ENCODE results near the gene NLRP1. TPM values are rescaled to one million over a fixed set of nuclear protein-coding genes. Genes with fewer than 3 reads are reported as not detected.

Gene NLRP1
- total and polyA plus RNA-seq, 2 of the 13 experiments (the other 11 are each of a cell fraction or from before 2014, with no cell fraction given): 3.4 to 3.7 TPM

DNA sequence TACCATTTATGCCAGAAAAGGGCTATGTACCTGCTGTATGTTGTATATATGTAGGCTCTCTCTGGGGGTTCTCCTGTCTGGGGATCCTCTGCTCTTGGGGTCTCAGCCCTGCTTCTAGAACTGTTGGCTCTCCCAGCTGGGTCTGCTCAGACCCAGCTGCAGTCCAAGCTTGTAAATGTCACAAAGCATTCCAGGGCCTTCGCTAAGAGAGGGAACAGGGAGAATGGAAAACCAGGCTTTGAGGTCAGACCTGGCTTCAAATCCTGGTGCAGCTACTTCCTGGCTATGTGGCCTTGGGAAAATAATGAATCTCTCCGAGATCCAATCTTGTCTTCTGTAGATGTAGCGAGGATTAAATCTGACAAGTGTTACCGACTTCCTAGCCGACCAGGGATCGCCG lies 44.0 kb downstream of the NLRP1 start (continued):
- TF ChIP-seq, protein P1, sequence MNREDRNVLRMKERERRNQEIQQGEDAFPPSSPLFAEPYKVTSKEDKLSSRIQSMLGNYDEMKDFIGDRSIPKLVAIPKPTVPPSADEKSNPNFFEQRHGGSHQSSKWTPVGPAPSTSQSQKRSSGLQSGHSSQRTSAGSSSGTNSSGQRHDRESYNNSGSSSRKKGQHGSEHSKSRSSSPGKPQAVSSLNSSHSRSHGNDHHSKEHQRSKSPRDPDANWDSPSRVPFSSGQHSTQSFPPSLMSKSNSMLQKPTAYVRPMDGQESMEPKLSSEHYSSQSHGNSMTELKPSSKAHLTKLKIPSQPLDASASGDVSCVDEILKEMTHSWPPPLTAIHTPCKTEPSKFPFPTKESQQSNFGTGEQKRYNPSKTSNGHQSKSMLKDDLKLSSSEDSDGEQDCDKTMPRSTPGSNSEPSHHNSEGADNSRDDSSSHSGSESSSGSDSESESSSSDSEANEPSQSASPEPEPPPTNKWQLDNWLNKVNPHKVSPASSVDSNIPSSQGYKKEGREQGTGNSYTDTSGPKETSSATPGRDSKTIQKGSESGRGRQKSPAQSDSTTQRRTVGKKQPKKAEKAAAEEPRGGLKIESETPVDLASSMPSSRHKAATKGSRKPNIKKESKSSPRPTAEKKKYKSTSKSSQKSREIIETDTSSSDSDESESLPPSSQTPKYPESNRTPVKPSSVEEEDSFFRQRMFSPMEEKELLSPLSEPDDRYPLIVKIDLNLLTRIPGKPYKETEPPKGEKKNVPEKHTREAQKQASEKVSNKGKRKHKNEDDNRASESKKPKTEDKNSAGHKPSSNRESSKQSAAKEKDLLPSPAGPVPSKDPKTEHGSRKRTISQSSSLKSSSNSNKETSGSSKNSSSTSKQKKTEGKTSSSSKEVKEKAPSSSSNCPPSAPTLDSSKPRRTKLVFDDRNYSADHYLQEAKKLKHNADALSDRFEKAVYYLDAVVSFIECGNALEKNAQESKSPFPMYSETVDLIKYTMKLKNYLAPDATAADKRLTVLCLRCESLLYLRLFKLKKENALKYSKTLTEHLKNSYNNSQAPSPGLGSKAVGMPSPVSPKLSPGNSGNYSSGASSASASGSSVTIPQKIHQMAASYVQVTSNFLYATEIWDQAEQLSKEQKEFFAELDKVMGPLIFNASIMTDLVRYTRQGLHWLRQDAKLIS (CRISPR knock-in tag; IDR thresholded peaks at IDR 0.05): no peak
- TF ChIP-seq ARNT (IDR thresholded peaks at IDR 0.05) (no peak), SRSF1 (optimal IDR thresholded peaks at IDR 0.05; ENCODE audit: low read depth, low read length) (no peak)
- TF ChIP-seq, protein P2, sequence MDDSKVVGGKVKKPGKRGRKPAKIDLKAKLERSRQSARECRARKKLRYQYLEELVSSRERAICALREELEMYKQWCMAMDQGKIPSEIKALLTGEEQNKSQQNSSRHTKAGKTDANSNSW (CRISPR knock-in tag; IDR thresholded peaks at IDR 0.05; ENCODE audit: borderline replicate concordance): no peak

DNA sequence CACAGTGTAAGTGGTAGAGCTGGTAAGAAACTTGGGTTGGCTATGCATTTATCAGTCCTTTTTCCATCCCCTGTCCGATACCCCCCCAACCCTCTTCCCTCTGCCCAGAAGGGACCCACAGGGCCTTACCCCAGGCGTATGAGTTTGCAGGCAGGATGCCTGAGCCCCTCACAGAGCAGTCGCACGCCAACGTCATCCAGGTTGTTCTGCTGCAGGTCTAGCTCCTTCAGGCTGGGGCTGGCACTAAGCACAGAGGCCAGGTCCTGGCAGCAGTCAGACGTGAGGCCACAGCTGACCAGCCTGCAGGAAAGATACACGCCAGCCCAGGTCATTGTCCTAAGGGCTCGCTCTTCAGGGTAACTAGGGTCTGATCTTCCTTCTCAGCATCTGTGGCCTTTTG lies 45.0 kb downstream of the NLRP1 start:
- FAIRE-seq (no peak), DNase-seq (ENCODE audit: low spot score) (no peak), ATAC-seq (no peak)
- Histone ChIP-seq H2AFZ (ENCODE audit: low read length) (no peak overlapping the region), H3K79me2 (ENCODE audit: insufficient read depth, low read length) (no peaks in the 10 kb centered on the region), H3K9ac (ENCODE audit: insufficient read depth, low read depth, low read length) (no peak overlapping the region), H3K4me2 (ENCODE audit: low read depth, low read length) (no peak overlapping the region), H4K20me1 (ENCODE audit: insufficient read depth, low read length) (no peaks in the 10 kb centered on the region), H3K4me1 (ENCODE audit: insufficient read depth, low read length) (no peaks in the 10 kb centered on the region), H3K9me3 (ENCODE audit: low read length) (no peaks in the 10 kb centered on the region), H3K4me3 (replicated peaks in 1 of 3; ENCODE audit: insufficient read depth in 1 of 3, low read depth in 2 of 3, low read length in 3 of 3) (no peak overlapping the region), H3K27me3 (ENCODE audit: control insufficient read depth in 1 of 2, insufficient read depth in 2 of 2, low read length in 2 of 2) (peaks cover 3 to 15% of the 10 kb centered on the region in 2 experiments; a peak in 3 of 5 replicates), H3K27ac (ENCODE audit: extremely low read length, insufficient read depth, low read length) (no peak overlapping the region), H3K36me3 (replicated peaks in 1 of 2; ENCODE audit: control insufficient read depth in 1 of 2, insufficient read depth in 2 of 2, low read length in 2 of 2) (no peaks in the 10 kb centered on the region)
- WGBS (ENCODE audit: low lambda C conversion rate): 53% methylated on average over 8 of the region's 8 CpGs
- in situ Hi-C loops (cut with HindIII; ENCODE audit: extremely low pct_ligation_motif_present, low pct_unique_long_range_greater_than_20kb): no loop called here
- ChIA-PET POLR2A (no interaction called here), CTCF (ENCODE audit: low intra/inter-chr PET ratio, low total read pairs) (no interaction called here)
- BruUV-seq (replicated peaks): no TSS peak
- intact Hi-C loops (cut with micrococcal nuclease; ENCODE audit: unreplicated experiment): no loop called here
- TF ChIP-seq ZSCAN20 (CRISPR knock-in tag; IDR thresholded peaks at IDR 0.05; ENCODE audit: borderline replicate concordance): no peak
- TF ChIP-seq KLF16 (CRISPR knock-in tag; IDR thresholded peaks at IDR 0.05): no peak
- no peak for TF ChIP-seq ZNF577 (CRISPR knock-in tag; IDR thresholded peaks at IDR 0.05; ENCODE audit: borderline replicate concordance, low read depth)
- TF ChIP-seq, protein P3, sequence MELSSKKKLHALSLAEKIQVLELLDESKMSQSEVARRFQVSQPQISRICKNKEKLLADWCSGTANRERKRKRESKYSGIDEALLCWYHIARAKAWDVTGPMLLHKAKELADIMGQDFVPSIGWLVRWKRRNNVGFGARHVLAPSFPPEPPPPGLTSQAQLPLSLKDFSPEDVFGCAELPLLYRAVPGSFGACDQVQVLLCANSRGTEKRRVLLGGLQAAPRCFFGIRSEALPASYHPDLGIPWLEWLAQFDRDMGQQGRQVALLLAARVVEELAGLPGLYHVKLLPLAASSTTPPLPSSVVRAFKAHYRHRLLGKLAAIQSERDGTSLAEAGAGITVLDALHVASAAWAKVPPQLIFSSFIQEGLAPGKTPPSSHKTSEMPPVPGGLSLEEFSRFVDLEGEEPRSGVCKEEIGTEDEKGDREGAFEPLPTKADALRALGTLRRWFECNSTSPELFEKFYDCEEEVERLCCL (CRISPR knock-in tag; IDR thresholded peaks at IDR 0.05; ENCODE audit: borderline replicate concordance): no peak
- no peak for TF ChIP-seq ZNF430 (CRISPR knock-in tag; IDR thresholded peaks at IDR 0.05)
- no peak for TF ChIP-seq ZNF879 (CRISPR knock-in tag; IDR thresholded peaks at IDR 0.05)
- no peak for TF ChIP-seq CHD2 (IDR thresholded peaks at IDR 0.05; ENCODE audit: low read depth, low read length)
- no peak for TF ChIP-seq CBX5 (CRISPR knock-in tag; IDR thresholded peaks at IDR 0.05; ENCODE audit: borderline replicate concordance)
- TF ChIP-seq, protein P4, sequence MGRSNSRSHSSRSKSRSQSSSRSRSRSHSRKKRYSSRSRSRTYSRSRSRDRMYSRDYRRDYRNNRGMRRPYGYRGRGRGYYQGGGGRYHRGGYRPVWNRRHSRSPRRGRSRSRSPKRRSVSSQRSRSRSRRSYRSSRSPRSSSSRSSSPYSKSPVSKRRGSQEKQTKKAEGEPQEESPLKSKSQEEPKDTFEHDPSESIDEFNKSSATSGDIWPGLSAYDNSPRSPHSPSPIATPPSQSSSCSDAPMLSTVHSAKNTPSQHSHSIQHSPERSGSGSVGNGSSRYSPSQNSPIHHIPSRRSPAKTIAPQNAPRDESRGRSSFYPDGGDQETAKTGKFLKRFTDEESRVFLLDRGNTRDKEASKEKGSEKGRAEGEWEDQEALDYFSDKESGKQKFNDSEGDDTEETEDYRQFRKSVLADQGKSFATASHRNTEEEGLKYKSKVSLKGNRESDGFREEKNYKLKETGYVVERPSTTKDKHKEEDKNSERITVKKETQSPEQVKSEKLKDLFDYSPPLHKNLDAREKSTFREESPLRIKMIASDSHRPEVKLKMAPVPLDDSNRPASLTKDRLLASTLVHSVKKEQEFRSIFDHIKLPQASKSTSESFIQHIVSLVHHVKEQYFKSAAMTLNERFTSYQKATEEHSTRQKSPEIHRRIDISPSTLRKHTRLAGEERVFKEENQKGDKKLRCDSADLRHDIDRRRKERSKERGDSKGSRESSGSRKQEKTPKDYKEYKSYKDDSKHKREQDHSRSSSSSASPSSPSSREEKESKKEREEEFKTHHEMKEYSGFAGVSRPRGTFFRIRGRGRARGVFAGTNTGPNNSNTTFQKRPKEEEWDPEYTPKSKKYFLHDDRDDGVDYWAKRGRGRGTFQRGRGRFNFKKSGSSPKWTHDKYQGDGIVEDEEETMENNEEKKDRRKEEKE (IDR thresholded peaks at IDR 0.05): no peak
- no peak for TF ChIP-seq RFX1 (IDR thresholded peaks at IDR 0.05)
- TF ChIP-seq MAFK (conservative IDR thresholded peaks at IDR 0.05 in 1 of 2, IDR thresholded peaks at IDR 0.05 in 1 of 2; ENCODE audit: low read length in 2 of 2): no peak
- no peak for TF ChIP-seq ARHGAP35 (CRISPR knock-in tag; IDR thresholded peaks at IDR 0.05; ENCODE audit: borderline replicate concordance)

All from HepG2 (cell line).